Kidney (tissue), 14 donors: ENCODE data around the gene CAMTA1. TPM values are rescaled to one million over a fixed set of nuclear protein-coding genes. Genes with fewer than 3 reads are reported as not detected.

ENCODE experiments used
- DNase-seq, 5 donors: peaks; one replicate each; pipeline ENCODE4 v3.0.0-alpha.2; 2013 to 2020
- FAIRE-seq: peaks from 2 replicates; lab custom pipeline; 2012; peaks lifted over from hg19 to GRCh38; lab: Jason Lieb, UNC
- H3K27ac ChIP-seq, 2 donors: one replicate each; pipeline ENCODE4 v1.7.0; 2013; ENCODE audit warnings: low read depth in 2 of 2, low read length in 2 of 2, inconsistent platforms in 1 of 2
- H3K27me3 ChIP-seq: one replicate; pipeline ENCODE4 v1.7.1; 2013; ENCODE audit warnings: low read length, inconsistent platforms; ENCODE audit not compliant: control insufficient read depth, insufficient read depth
- H3K36me3 ChIP-seq, 3 donors: one replicate each; pipeline versions ENCODE4 v1.7.0 to v1.7.1; 2013; ENCODE audit warnings: low read length in 3 of 3, control low read depth in 1 of 3, inconsistent platforms in 1 of 3; ENCODE audit not compliant: insufficient read depth in 3 of 3, control insufficient read depth in 2 of 3
- H3K4me1 ChIP-seq, 3 donors: one replicate each; pipeline versions ENCODE4 v1.7.0 to v1.7.1; 2013; ENCODE audit warnings: low read length in 3 of 3, inconsistent platforms in 1 of 3, low read depth in 1 of 3; ENCODE audit not compliant: control insufficient read depth in 2 of 3, insufficient read depth in 2 of 3
- H3K4me3 ChIP-seq, 3 donors: one replicate each; pipeline versions ENCODE4 v1.7.0 to v1.8.1; 2013; ENCODE audit warnings: low read length in 3 of 3, control low read depth in 1 of 3, inconsistent platforms in 1 of 3
- H3K9ac ChIP-seq, 3 donors: one replicate each; pipeline versions ENCODE4 v1.7.0 to v1.7.1; 2013; ENCODE audit warnings: low read length in 3 of 3, control low read depth in 1 of 3, inconsistent platforms in 1 of 3
- H3K9me3 ChIP-seq, 3 donors: one replicate each; pipeline versions ENCODE4 v1.7.0 to v1.7.1; 2013; ENCODE audit warnings: low read length in 3 of 3, control low read depth in 1 of 3, inconsistent platforms in 1 of 3; ENCODE audit not compliant: control insufficient read depth in 2 of 3, insufficient read depth in 1 of 3
- CTCF ChIP-seq: IDR thresholded peaks from 3 replicates; pipeline ENCODE4 v1.5.1; 2012; ENCODE audit warnings: mild to moderate bottlenecking, moderate library complexity, borderline replicate concordance; ENCODE audit not compliant: insufficient read depth; ENCODE audit errors: extremely low read depth
- intact Hi-C: fragments of 100-400 bp; cut with DNase I; formaldehyde crosslinking; loops from one replicate; pipeline ENCODE4 v1.11.1; 2022
- polyA plus RNA-seq: library from polyadenylated mRNA; stranded (reverse); fragments of 350-450 nt; fragmentation: Illumina TruSeq; extraction: RNeasy Lipid Tissue Mini Kit (QIAGEN cat#74804); gene quantifications from one replicate; pipeline ENCODE4 v1.2.3, GENCODE V29; 2014; ENCODE audit warnings: low read depth, low replicate concordance; ENCODE audit not compliant: insufficient read depth
- total RNA-seq: library from RNA; stranded (reverse); fragmentation: NEBNext Ultra II Directional; extraction: Animal tissue kit (Norgen Biotek cat#: 25700); gene quantifications from one replicate; pipeline ENCODE4 v1.2.1, GENCODE V29; 2021
- donor health status: control.
- donor health status: control.
- donor health status: control.
- donor health status: control.
- donor health status: control.
- donor health status: DM: yes; HTN: yes; CAD: no.
- donor health status: Normal renal cell carcinoma (clear cell type).

CAMTA1 gene
- total and polyA plus RNA-seq, 2 donors from 2014 or later: 79.0 to 170 TPM

DNA sequence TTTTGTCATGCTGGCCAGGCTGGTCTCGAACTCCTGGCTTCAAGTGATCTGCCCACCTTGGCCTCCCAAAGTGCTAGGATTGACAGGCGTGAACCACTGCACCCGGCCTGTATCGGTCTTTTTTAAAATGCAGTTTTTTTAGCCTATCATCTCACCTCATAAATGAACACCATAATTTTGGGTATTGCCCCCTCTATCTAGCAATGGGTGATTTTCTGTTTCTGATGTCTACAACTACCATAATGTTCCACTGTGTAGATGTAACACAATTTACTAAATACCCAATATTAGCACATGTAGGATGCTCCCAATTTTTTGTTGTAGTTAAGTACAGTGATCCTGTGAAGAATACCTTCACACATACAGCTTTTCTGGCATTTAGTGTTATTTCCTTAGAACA lies 2.0 kb upstream of the CAMTA1 start:
- Histone ChIP-seq H3K9ac (no peak overlapping the region), H3K9me3 (no peaks in the 10 kb centered on the region), H3K27ac (no peak overlapping the region), H3K4me3 (peak overlapping the region in 2 of 3 donors; percentile 69 to 85), H3K4me1 (peaks cover 0 to 10% (median 9%) of the 10 kb centered on the region in 3 donors), H3K36me3 (no peaks in the 10 kb centered on the region), H3K27me3 (no peaks in the 10 kb centered on the region)
- DNase-seq (no peak), FAIRE-seq (no peak)
- no peak for TF ChIP-seq CTCF
- intact Hi-C loops: no loop called here

DNA sequence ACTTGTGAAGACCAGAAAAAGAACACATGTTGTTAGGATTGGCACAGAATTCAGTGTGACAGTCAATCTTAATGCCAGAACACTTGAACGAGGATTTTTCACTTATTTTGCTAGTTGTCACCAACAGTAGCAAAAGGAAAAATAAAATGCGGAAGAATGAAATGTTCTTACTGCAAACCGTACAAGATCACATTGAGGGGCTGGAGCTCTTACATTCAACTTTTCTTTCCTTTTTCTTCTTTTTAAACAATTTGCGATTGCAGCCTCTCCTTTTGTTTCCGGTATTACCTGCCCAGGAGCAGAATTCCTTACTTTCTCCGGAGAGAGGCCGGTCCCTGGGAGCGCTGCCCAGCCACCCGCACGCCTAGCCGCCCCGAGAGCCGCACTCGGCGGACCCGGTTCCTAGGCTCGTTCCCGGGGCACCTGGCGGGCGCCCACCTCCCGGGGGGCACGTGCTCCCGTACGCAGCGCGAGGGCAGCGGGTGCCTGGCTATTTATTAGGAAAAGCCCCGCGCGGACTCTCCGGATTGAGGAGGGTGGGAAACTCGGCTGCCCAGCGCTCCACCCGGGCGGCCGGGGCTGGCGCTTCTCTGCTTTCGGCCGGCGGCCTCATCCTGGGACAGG lies 1.2 kb upstream of the CAMTA1 start:
- FAIRE-seq (no peak), DNase-seq (peak in 2 of 5 donors; percentile 37 to 56)
- Histone ChIP-seq H3K27ac (peak overlapping the region; percentile 97 to 98), H3K27me3 (no peaks in the 10 kb centered on the region), H3K9ac (peak overlapping the region; percentile 52 to 88 (median 72)), H3K4me1 (peaks cover 0 to 15% (median 10%) of the 10 kb centered on the region in 3 donors), H3K36me3 (no peaks in the 10 kb centered on the region), H3K4me3 (peak overlapping the region; percentile 69 to 85 (median 70)), H3K9me3 (no peaks in the 10 kb centered on the region)
- no peak for TF ChIP-seq CTCF
- intact Hi-C loops: no loop called here

DNA sequence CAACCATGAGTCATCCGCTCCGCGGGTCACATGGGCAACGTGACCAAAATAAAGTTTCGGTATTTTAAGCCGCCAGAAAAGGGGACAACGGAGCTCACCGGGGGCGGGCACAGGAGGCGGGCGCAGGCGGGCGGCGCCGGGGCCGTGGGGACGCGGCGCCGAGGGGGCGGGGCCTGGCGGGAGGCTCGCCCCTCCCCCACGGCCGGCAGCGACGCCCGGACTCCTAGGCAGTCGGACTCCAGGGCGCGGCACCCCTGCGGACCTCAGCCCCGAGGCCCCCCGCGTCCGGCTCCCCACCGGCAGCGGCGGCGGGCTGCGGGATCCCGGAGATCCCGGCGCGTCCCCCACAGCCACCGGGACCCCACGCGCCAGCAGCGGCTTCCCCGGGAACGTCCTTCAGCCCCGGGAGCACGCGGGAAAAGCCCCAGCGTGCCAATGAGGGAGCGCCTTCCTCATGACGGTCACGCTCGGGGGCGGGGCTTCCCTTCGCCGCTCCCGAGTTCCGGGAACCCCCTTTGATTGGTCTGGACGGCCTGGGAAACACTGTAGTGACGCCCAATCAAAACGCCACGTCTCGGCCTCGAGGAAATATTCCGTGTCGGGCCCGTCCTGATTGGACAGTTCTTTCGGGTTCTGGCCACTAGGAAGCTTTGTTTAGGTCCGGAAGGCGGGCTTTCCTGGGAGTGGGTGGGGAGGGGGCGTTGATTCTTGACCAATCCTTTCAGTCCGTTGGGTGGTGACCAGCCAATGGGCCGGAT lies 515 bp upstream of the CAMTA1 start:
- peak overlapping the region in 1 of 3 donors; percentile 72 for H3K9ac ChIP-seq
- no peaks in the 10 kb centered on the region for H3K9me3 ChIP-seq
- peaks cover 0 to 16% (median 10%) of the 10 kb centered on the region in 3 donors for H3K4me1 ChIP-seq
- H3K36me3 ChIP-seq: no peaks in the 10 kb centered on the region
- H3K27me3 ChIP-seq: no peaks in the 10 kb centered on the region
- peak overlapping the region; percentile 97 to 98 for H3K27ac ChIP-seq
- peak; percentile 99 for FAIRE-seq
- peak overlapping the region; percentile 69 to 85 (median 70) for H3K4me3 ChIP-seq
- DNase-seq: peak; percentile 100
- intact Hi-C loops: no loop called here
- no peak for TF ChIP-seq CTCF
